Jurkat, Clone E6-1 (cell line): ENCODE measurements around the gene INTS2.
"Not testable (repeated sequence)": the region's sequence is repeated elsewhere in the genome, so short reads cannot be mapped to it uniquely, and the experiment has no call there.

ENCODE experiments used
- DNase-seq: peaks from one replicate; pipeline ENCODE4 v3.0.0-alpha.2; 2011; ENCODE audit warnings: low read depth, low spot score
- H3K4me3 ChIP-seq: 2 replicates; pipeline ENCODE4 v1.5.1; 2011; ENCODE audit warnings: mild to moderate bottlenecking, low read length, control low read depth, moderate library complexity

INTS2 gene

DNA sequence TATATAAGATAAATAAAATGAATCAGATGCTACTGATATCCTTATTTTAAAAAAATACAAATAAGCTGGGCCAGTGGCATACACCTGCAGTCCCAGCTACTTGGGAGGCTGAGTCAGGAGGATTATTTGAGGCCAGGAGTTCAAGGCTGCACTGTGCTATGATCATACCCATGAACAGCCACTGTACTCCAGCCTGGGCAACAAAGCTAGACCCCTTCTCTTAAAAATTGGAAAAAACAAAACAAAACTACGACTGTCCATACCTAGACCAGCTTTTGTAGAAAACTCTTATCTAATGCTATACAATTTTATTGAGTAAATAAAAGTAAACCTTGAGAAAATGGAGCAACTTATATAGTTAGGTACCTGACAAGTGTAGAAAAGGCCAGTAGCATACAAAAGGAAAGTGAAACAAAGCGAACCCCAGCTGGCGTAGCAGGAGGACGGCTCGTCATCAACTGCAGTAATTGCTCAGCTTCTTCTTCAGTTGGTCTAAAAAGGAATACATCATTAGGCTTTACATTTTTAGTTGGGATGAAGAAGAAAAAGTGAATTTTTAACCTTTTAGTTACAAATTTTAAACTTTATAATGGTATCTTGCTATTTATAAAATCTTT is 23.6 kb downstream of the INTS2 start:
- no peak overlapping the region for H3K4me3 ChIP-seq
- DNase-seq, result no peak

GRCh38 chr17:61903251-61903650 is 24.5 kb downstream of the INTS2 start:
- DNase-seq, result no peak
- H3K4me3 ChIP-seq, result no peak overlapping the region

DNA sequence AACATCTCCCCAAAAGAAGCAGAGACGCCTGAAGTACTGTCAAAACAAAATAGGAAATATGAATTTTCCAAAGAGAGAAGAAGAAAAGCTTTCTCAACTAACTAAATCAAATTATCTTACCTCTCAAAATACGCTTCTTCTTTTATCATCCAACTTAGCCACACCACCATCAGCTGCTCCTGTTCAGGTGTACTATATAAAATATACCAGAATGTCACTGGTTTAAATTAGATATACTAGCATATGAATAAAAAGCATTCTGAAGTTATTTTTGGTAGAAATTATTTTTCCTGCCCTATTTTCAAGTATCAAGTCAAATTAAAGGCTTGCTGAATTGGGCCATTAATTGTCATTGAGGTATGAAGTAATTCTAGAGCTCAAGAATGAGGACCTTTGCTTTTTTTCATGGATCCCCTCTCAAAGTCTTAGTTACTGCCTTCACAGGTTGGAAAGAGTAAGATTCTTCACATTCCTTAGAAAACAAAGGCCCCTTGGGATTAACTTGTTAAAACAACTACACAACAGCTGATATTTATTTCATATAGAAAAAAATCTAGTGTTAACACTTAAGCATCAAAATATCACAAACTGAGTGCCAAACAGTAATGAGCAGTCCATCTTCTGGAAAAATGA is 30.1 kb downstream of the INTS2 start:
- DNase-seq, result no peak
- H3K4me3 ChIP-seq, result no peak overlapping the region

GRCh38 chr17:61895391-61895790 is 32.4 kb downstream of the INTS2 start:
- no peak overlapping the region for H3K4me3 ChIP-seq
- DNase-seq, result no peak

- DNase-seq, H3K4me3 ChIP-seq: not testable (repeated sequence)
Measured at GRCh38 chr17:61894310-61894709, 33.5 kb downstream of the INTS2 start.

DNA sequence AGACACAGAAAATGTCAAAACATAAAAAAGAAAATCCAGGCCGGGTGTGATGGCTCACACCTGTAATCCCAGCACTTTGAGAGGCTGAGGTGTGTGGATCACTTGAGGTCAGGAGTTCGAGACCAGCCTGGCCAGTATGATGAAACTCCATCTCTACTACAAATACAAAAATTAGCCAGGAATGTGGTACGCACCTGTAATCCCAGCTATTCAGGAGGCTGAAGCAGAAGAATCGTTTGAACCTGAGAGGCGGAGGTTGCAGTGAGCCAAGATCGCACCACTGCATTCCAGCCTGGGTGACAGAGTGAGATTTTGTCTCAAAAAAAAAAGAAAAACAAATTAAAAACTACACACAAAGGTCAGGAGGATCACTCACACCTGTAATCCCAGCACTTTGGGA is 40.0 kb downstream of the INTS2 start:
- not testable (repeated sequence) for DNase-seq, H3K4me3 ChIP-seq

GRCh38 chr17:61885865-61886264 is 41.9 kb downstream of the INTS2 start:
- DNase-seq, H3K4me3 ChIP-seq: not testable (repeated sequence)

- DNase-seq, result no peak
- H3K4me3 ChIP-seq, result no peak overlapping the region
Measured at GRCh38 chr17:61884864-61885263, 42.9 kb downstream of the INTS2 start.

DNA sequence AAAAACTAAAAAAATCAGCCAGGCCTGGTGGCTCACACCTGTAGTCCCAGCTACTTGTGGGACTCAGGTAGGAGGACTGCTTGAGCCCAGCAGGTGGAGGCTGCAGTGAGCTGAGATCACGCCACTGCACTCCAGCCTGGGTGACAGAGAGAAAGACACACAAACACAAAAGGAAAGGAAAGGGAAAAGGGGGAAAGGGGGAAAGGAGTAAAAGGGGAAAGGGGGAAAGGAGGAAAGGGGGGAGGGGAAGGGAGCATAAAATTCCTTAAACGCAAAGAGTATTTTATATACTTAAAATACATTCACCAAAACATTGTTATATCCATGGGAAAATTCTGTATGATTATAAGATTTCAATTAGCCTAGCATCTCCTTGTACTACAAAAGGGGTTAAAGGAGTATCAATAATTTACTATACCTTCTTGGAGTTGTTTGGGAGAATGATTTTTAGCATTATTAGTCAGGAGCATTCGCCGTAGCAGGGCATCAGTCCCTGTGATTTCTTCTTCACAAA is 47.1 kb downstream of the INTS2 start:
- DNase-seq, result no peak
- no peak overlapping the region for H3K4me3 ChIP-seq

- H3K4me3 ChIP-seq, result no peak overlapping the region
- no peak for DNase-seq
Measured at GRCh38 chr17:61878984-61879612, 48.7 kb downstream of the INTS2 start.

GRCh38 chr17:61878520-61878919 is 49.3 kb downstream of the INTS2 start:
- no peak overlapping the region for H3K4me3 ChIP-seq
- DNase-seq, result no peak

DNA sequence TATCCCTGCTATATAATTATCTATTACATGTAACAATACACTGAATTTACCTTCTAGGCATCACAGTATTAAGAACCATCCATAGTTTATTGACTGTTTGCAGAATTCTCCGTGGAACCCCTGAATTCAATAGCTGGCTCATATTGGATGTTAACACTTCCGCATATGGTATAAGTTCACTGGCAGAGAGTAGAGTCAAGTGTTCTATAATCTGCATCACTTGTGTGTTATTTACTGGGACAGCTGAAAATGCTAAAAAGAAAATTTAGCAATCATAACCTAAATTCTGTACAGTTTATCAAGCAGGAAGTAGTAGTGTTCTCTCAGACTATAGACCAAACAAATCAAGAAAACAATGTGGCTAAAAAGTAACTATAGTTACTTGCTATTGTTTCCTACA is 49.9 kb downstream of the INTS2 start:
- no peak for DNase-seq
- no peak overlapping the region for H3K4me3 ChIP-seq

DNA sequence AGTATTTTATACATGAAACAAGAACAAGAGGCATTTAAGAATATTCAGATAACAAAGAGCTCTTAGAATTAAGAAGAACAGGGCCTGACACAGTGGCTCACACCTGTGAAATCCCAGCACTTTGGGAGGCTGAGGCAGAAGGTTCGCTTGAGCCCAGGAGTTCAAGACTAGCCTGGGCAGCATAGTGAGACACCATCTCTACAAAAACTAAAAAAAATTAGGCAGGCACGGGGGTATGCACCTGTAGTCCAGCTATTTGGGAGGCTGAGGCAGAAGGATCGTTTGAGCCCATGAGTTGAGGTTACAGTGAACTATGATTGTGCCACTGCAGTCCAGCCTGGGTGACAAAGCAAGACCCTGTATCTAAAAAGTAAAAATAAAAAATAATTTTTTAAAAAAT is 52.0 kb downstream of the INTS2 start:
- H3K4me3 ChIP-seq, result no peak overlapping the region
- no peak for DNase-seq

- no peak overlapping the region for H3K4me3 ChIP-seq
- no peak for DNase-seq
Measured at GRCh38 chr17:61875285-61875684, 52.5 kb downstream of the INTS2 start.

DNA sequence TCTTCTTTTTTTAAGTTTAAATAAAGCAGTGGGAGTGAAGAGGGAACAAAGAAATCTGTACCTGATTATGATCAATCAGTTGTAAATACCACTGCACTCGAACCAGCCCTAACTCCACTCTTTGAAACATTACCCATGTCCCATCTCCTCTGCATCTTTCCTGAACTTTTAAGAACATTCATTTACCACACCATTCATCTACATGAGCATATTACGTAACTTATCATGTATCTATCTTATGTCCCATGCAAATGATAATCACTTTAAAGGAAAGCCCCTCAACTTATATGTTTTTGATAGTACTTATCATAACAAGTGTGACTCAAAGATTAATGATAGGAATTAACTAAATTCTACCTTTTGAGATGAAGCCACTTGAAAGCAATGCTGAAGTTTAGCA is 53.7 kb downstream of the INTS2 start:
- no peak for DNase-seq
- no peak overlapping the region for H3K4me3 ChIP-seq

DNA sequence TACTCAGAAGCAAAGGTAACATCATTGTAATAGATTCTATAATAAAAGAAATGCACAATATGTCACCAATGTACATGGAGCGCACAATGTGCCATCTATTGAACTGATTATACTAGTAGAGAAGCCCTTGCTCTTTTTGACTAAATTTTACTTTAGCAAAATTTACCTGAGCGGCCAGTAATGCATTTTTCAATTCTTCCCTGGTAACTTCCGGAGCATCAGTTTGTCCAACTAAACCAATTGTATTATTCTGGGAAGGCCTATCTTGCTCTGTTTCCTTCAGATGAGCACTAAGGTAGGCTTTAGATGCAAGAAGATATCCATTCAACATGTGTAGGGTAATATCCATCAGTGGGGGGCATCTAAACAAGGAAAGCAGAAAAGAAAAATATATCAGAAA is 55.7 kb downstream of the INTS2 start:
- DNase-seq, result no peak
- no peak overlapping the region for H3K4me3 ChIP-seq

DNA sequence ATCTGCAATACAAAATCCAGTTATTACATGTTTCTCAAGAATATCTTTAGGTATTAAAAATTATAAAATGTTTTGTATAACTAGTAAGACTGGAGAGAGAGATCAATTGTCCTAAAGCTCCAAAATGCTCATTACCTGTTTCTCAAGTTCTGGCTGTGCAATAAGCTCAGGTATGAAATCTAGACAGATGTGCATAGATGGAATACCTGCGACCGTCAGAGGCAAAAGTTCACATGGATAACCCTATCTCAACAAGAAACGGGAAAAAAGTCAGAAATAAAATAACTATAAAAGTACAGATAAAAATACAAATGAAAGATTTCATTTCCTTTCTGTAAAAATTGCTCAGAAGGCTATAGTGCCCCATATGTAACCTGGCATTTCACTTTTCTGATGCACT is 58.6 kb downstream of the INTS2 start:
- DNase-seq, result no peak
- H3K4me3 ChIP-seq, result no peak overlapping the region

- no peak for DNase-seq
- no peak overlapping the region for H3K4me3 ChIP-seq
Measured at GRCh38 chr17:61868074-61868473, 59.7 kb downstream of the INTS2 start.

DNA sequence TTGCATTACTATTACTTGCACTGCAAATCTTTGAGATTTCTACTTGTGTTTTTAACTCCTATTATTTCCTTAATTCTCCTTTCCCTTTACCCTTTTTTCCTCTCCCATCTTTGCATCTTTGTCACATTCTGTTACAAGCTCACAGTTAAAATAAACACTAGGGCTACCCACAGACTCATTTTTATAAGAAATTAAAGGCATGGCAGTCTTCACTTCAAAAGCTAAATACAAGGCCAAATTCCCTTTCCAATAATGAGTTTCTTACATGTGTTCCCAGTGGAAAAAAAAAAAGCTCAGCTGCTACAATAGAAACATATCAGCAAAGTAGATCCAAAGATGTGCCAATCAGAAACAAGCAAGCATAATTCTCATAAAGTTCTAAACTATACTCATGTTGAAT is 60.7 kb downstream of the INTS2 start:
- no peak overlapping the region for H3K4me3 ChIP-seq
- no peak for DNase-seq

GRCh38 chr17:61863801-61864126 is 64.0 kb downstream of the INTS2 start:
- peak overlapping the region; percentile 90 for H3K4me3 ChIP-seq
- no peak for DNase-seq
